CD4-positive, CD25-positive, alpha-beta regulatory T cell (primary cell): ENCODE results near the gene WWOX. TPM values are rescaled to one million over a fixed set of nuclear protein-coding genes. Genes with fewer than 3 reads are reported as not detected.

Source experiments
- ATAC-seq, 2 donors: fragments of 150-1000 bp; cut with Tn5 transposase; one replicate each; pipeline ENCODE4 v1.10.0; 2021; ENCODE audit warnings: low read depth in 2 of 2, moderate number of reproducible peaks in 2 of 2, moderate library complexity in 1 of 2
- DNase-seq, 3 donors: peaks; one replicate each; pipeline versions ENCODE4 v3.0.0 to v3.0.0-alpha.2; 2012 to 2022; ENCODE audit warnings: mixed read lengths in 1 of 3
- H3K27ac ChIP-seq: one replicate; pipeline ENCODE4 v1.7.0; 2013; ENCODE audit warnings: mild to moderate bottlenecking, low read length; ENCODE audit not compliant: insufficient read depth, poor library complexity, severe bottlenecking
- H3K27me3 ChIP-seq: one replicate; pipeline ENCODE4 v1.7.0; 2013; ENCODE audit warnings: low read length; ENCODE audit not compliant: control insufficient read depth, insufficient read depth
- H3K36me3 ChIP-seq: one replicate; pipeline ENCODE4 v1.7.0; 2013; ENCODE audit warnings: mild to moderate bottlenecking, low read length, moderate library complexity; ENCODE audit not compliant: control insufficient read depth, insufficient read depth
- H3K4me1 ChIP-seq: 2 replicates; pipeline ENCODE4 v1.7.0; 2013; ENCODE audit warnings: mild to moderate bottlenecking, low read length; ENCODE audit not compliant: insufficient read depth, control insufficient read depth, poor library complexity, severe bottlenecking
- H3K4me3 ChIP-seq: one replicate; pipeline ENCODE4 v1.7.0; 2013; ENCODE audit warnings: low read depth, mild to moderate bottlenecking, low read length, moderate library complexity
- H3K9me3 ChIP-seq, 2 experiments: 1 replicate in 1 of 2; 2 replicates in 1 of 2; pipeline ENCODE4 v1.7.0; 2013; ENCODE audit warnings: low read length in 2 of 2, mild to moderate bottlenecking in 1 of 2, moderate library complexity in 1 of 2; ENCODE audit not compliant: control insufficient read depth in 2 of 2
- H3K27ac Mint-ChIP-seq, 3 donors: one replicate each; pipeline ENCODE4 v1.8.0; 2020 to 2022; ENCODE audit warnings: mild to moderate bottlenecking in 3 of 3, mixed read lengths in 3 of 3, moderate library complexity in 2 of 3
- H3K27me3 Mint-ChIP-seq: one replicate; pipeline ENCODE4 v1.8.0; 2022; ENCODE audit warnings: mild to moderate bottlenecking, mixed read lengths
- H3K36me3 Mint-ChIP-seq: one replicate; pipeline ENCODE4 v1.8.0; 2020; ENCODE audit warnings: mixed read lengths
- H3K4me1 Mint-ChIP-seq, 4 donors: one replicate each; pipeline ENCODE4 v1.8.0; 2020 to 2022; ENCODE audit warnings: mixed read lengths in 4 of 4, mild to moderate bottlenecking in 1 of 4
- H3K4me3 Mint-ChIP-seq, 4 donors: one replicate each; pipeline ENCODE4 v1.8.0; 2020 to 2022; ENCODE audit warnings: mild to moderate bottlenecking in 4 of 4, mixed read lengths in 4 of 4, moderate library complexity in 3 of 4
- H3K9me3 Mint-ChIP-seq, 7 donors: one replicate each; pipeline ENCODE4 v1.8.0; 2020 to 2022; ENCODE audit warnings: mixed read lengths in 7 of 7, mild to moderate bottlenecking in 3 of 7, moderate library complexity in 2 of 7
- polyA plus RNA-seq, 4 donors: library from polyadenylated mRNA; unstranded; fragments of 300-500 nt; fragmentation: Illumina TruSeq; gene quantifications; one replicate each; pipeline ENCODE4 v1.2.3, GENCODE V29; 2021
- total RNA-seq: library from RNA; stranded (reverse); gene quantifications from one replicate; pipeline ENCODE4 v1.2.3, GENCODE V29; 2022

Gene WWOX
- total and polyA plus RNA-seq, 5 donors from 2014 or later, result 10.3 to 18.6 (median 12.8) TPM

DNA sequence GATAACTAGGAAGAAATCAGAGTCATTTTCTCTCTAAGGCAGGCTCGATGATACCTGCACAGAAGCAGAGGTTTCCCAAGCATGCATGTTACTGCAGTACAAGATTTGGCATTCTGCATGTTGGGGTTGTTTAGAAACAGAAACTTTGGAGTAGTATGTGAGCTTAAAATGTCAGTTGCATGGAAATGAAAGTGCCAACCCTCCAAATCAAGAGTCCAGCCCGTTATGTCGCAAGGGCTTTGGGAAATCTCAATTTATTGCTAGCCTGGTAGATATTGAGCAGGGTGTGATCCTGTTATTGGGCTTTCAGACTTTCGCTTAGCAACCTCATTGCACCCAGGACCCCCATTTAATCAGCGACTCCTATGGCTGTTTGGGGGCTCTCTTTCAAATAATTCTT lies 1010.3 kb downstream of the WWOX start:
- no peak for DNase-seq
- Histone ChIP-seq H3K27me3 (no peaks in the 10 kb centered on the region), H3K36me3 (no peaks in the 10 kb centered on the region), H3K9me3 (no peaks in the 10 kb centered on the region), H3K4me1 (no peaks in the 10 kb centered on the region), H3K4me3 (no peak overlapping the region), H3K27ac (no peak overlapping the region)
- no peak for ATAC-seq
- H3K36me3 Mint-ChIP-seq, result peaks cover 4% of the 10 kb centered on the region
- no peak overlapping the region for H3K4me3 Mint-ChIP-seq
- H3K4me1 Mint-ChIP-seq, result peaks cover 0 to 4% (median 0%) of the 10 kb centered on the region in 4 donors
- peaks cover 5% of the 10 kb centered on the region for H3K27me3 Mint-ChIP-seq
- no peak overlapping the region for H3K27ac Mint-ChIP-seq
- H3K9me3 Mint-ChIP-seq, result no peaks in the 10 kb centered on the region

- Histone ChIP-seq H3K36me3 (no peaks in the 10 kb centered on the region), H3K27me3 (no peaks in the 10 kb centered on the region), H3K9me3 (no peaks in the 10 kb centered on the region), H3K4me3 (no peak overlapping the region), H3K4me1 (no peaks in the 10 kb centered on the region), H3K27ac (no peak overlapping the region)
- H3K27ac Mint-ChIP-seq, result no peak overlapping the region
- H3K36me3 Mint-ChIP-seq, result peaks cover 4% of the 10 kb centered on the region
- peaks cover 0 to 3% (median 0%) of the 10 kb centered on the region in 7 donors for H3K9me3 Mint-ChIP-seq
- ATAC-seq (no peak), DNase-seq (no peak)
- H3K4me3 Mint-ChIP-seq, result no peak overlapping the region
- peaks cover 0 to 4% (median 0%) of the 10 kb centered on the region in 4 donors for H3K4me1 Mint-ChIP-seq
- H3K27me3 Mint-ChIP-seq, result peaks cover 5% of the 10 kb centered on the region
These were observed 1010.8 kb downstream of the WWOX start for GRCh38 chr16:79110242-79110641.

- peaks cover 0 to 4% (median 0%) of the 10 kb centered on the region in 4 donors for H3K4me1 Mint-ChIP-seq
- peaks cover 5% of the 10 kb centered on the region for H3K27me3 Mint-ChIP-seq
- H3K27ac Mint-ChIP-seq, result no peak overlapping the region
- peaks cover 0 to 3% (median 0%) of the 10 kb centered on the region in 7 donors for H3K9me3 Mint-ChIP-seq
- H3K36me3 Mint-ChIP-seq, result peaks cover 4% of the 10 kb centered on the region
- Histone ChIP-seq H3K36me3 (no peaks in the 10 kb centered on the region), H3K9me3 (no peaks in the 10 kb centered on the region), H3K27ac (no peak overlapping the region), H3K4me3 (no peak overlapping the region), H3K27me3 (no peaks in the 10 kb centered on the region), H3K4me1 (no peaks in the 10 kb centered on the region)
- no peak overlapping the region for H3K4me3 Mint-ChIP-seq
- ATAC-seq, result no peak
- no peak for DNase-seq
These were observed 1011.5 kb downstream of the WWOX start for GRCh38 chr16:79110953-79111352.

- no peak overlapping the region for H3K4me3 Mint-ChIP-seq
- no peaks in the 10 kb centered on the region for H3K27me3 ChIP-seq
- no peak for DNase-seq
- no peaks in the 10 kb centered on the region for H3K4me1 ChIP-seq
- no peak for ATAC-seq
- H3K36me3 Mint-ChIP-seq, result peaks cover 4% of the 10 kb centered on the region
- no peak overlapping the region for H3K27ac ChIP-seq
- no peaks in the 10 kb centered on the region for H3K9me3 ChIP-seq
- H3K27ac Mint-ChIP-seq, result no peak overlapping the region
- peaks cover 5% of the 10 kb centered on the region for H3K27me3 Mint-ChIP-seq
- no peak overlapping the region for H3K4me3 ChIP-seq
- no peaks in the 10 kb centered on the region for H3K36me3 ChIP-seq
- peaks cover 0 to 4% (median 0%) of the 10 kb centered on the region in 4 donors for H3K4me1 Mint-ChIP-seq
- H3K9me3 Mint-ChIP-seq, result peaks cover 0 to 3% (median 0%) of the 10 kb centered on the region in 7 donors
These were observed 1013.0 kb downstream of the WWOX start for GRCh38 chr16:79112462-79112861.

- Mint-ChIP-seq H3K27me3 (peaks cover 5% of the 10 kb centered on the region), H3K27ac (no peak overlapping the region), H3K36me3 (peaks cover 4% of the 10 kb centered on the region), H3K9me3 (peaks cover 0 to 3% (median 0%) of the 10 kb centered on the region in 7 donors), H3K4me1 (peaks cover 0 to 4% (median 0%) of the 10 kb centered on the region in 4 donors), H3K4me3 (no peak overlapping the region)
- H3K27ac ChIP-seq, result no peak overlapping the region
- H3K36me3 ChIP-seq, result no peaks in the 10 kb centered on the region
- H3K27me3 ChIP-seq, result no peaks in the 10 kb centered on the region
- ATAC-seq (no peak), DNase-seq (no peak)
- no peaks in the 10 kb centered on the region for H3K4me1 ChIP-seq
- H3K9me3 ChIP-seq, result no peaks in the 10 kb centered on the region
- no peak overlapping the region for H3K4me3 ChIP-seq
These were observed 1014.4 kb downstream of the WWOX start for GRCh38 chr16:79113826-79114225.

GRCh38 chr16:79114759-79115158 lies 1015.3 kb downstream of the WWOX start:
- H3K27ac ChIP-seq, result no peak overlapping the region
- Mint-ChIP-seq H3K4me1 (peaks cover 0 to 4% (median 0%) of the 10 kb centered on the region in 4 donors), H3K4me3 (no peak overlapping the region), H3K36me3 (peaks cover 4% of the 10 kb centered on the region), H3K27me3 (no peaks in the 10 kb centered on the region), H3K27ac (peak overlapping the region in 1 of 3 donors; percentile 17), H3K9me3 (peaks cover 0 to 3% (median 0%) of the 10 kb centered on the region in 7 donors)
- ATAC-seq, result no peak
- no peak overlapping the region for H3K4me3 ChIP-seq
- no peaks in the 10 kb centered on the region for H3K9me3 ChIP-seq
- H3K27me3 ChIP-seq, result no peaks in the 10 kb centered on the region
- DNase-seq, result no peak
- H3K36me3 ChIP-seq, result no peaks in the 10 kb centered on the region
- H3K4me1 ChIP-seq, result no peaks in the 10 kb centered on the region

- Histone ChIP-seq H3K4me1 (no peaks in the 10 kb centered on the region), H3K9me3 (no peaks in the 10 kb centered on the region), H3K36me3 (no peaks in the 10 kb centered on the region), H3K27me3 (no peaks in the 10 kb centered on the region), H3K27ac (no peak overlapping the region), H3K4me3 (no peak overlapping the region)
- H3K4me3 Mint-ChIP-seq, result no peak overlapping the region
- H3K9me3 Mint-ChIP-seq, result peaks cover 0 to 2% (median 0%) of the 10 kb centered on the region in 7 donors
- ATAC-seq, result no peak
- DNase-seq, result no peak
- no peak overlapping the region for H3K27ac Mint-ChIP-seq
- no peaks in the 10 kb centered on the region for H3K4me1 Mint-ChIP-seq
- H3K36me3 Mint-ChIP-seq, result no peaks in the 10 kb centered on the region
- H3K27me3 Mint-ChIP-seq, result peaks cover 5% of the 10 kb centered on the region
These were observed 1022.5 kb downstream of the WWOX start for GRCh38 chr16:79121906-79122305.

DNA sequence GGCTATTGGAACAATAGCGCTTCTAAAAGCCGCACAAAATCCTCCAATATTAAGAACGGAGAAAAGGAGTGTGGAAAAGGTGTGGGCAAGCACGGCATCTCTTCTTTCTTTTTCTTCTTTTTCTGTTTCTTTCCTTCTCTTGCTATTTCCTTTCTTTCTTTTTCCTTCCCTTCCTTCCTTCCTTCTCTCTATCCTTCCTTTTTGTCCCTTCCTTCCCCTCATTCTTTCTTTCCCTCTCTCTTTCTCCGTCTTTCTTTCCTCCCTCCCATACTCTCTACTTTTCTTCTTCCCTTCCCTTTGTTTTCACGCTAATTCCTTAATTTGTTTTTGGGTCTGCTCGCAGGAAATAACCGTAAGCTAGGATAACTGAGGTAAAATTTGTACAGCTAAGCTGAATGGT lies 1022.9 kb downstream of the WWOX start:
- DNase-seq (no peak), ATAC-seq (no peak)
- no peaks in the 10 kb centered on the region for H3K4me1 ChIP-seq
- H3K9me3 ChIP-seq, result no peaks in the 10 kb centered on the region
- no peaks in the 10 kb centered on the region for H3K4me1 Mint-ChIP-seq
- no peak overlapping the region for H3K4me3 ChIP-seq
- no peak overlapping the region for H3K27ac ChIP-seq
- H3K36me3 ChIP-seq, result no peaks in the 10 kb centered on the region
- H3K27me3 Mint-ChIP-seq, result peaks cover 5% of the 10 kb centered on the region
- H3K4me3 Mint-ChIP-seq, result no peak overlapping the region
- H3K36me3 Mint-ChIP-seq, result no peaks in the 10 kb centered on the region
- H3K9me3 Mint-ChIP-seq, result peaks cover 0 to 2% (median 0%) of the 10 kb centered on the region in 7 donors
- H3K27ac Mint-ChIP-seq, result no peak overlapping the region
- H3K27me3 ChIP-seq, result no peaks in the 10 kb centered on the region
